K562 (cell line): Measurements from ENCODE around the gene VHLL. TPM values are rescaled to one million over a fixed set of nuclear protein-coding genes. Genes with fewer than 3 reads are reported as not detected.
A peak's percentile ranks its signal among the peaks of the same experiment; 100 is the strongest.

Experiments used
- ARHGAP35 ChIP-seq: fragments of 450-650 bp; IDR thresholded peaks from 2 replicates; pipeline ENCODE4 v1.6.1; 2018; ENCODE audit not compliant: partially characterized antibody
- CHD7 ChIP-seq: fragments of 200-600 bp; sonication (generic); IDR thresholded peaks from one replicate; pipeline ENCODE4 v1.6.1; 2012; ENCODE audit warnings: mild to moderate bottlenecking, low read depth, low read length, inconsistent platforms
- DPF2 ChIP-seq: fragments of 450-650 bp; IDR thresholded peaks from 2 replicates; pipeline ENCODE4 v1.6.1; 2016
- FOXA3 ChIP-seq, 2 experiments: fragments of 450-650 bp in 1 of 2; sonication (generic) in 1 of 2; formaldehyde crosslinking; IDR thresholded peaks in 1 of 2; conservative IDR thresholded peaks in 1 of 2; 2 replicates each; pipeline versions ENCODE4 v1.4.0 to v1.8.0; 2020 to 2022; ENCODE audit warnings: mild to moderate bottlenecking in 2 of 2, missing genetic modification reagents in 1 of 2
- HMBOX1 ChIP-seq: sonication (generic); IDR thresholded peaks from 2 replicates; pipeline ENCODE4 v1.6.1; 2016
- JUNB ChIP-seq: fragments of 450-650 bp; formaldehyde crosslinking; conservative IDR thresholded peaks from 2 replicates; pipeline ENCODE4 v1.4.0; 2020; ENCODE audit warnings: mild to moderate bottlenecking
- MNT ChIP-seq, 2 experiments: fragments of 450-650 bp; conservative IDR thresholded peaks; 2 replicates each; pipeline ENCODE4 v1.6.1; 2017; ENCODE audit warnings: mild to moderate bottlenecking in 2 of 2, moderate library complexity in 2 of 2
- MYC ChIP-seq, 2 experiments: fragments of 250-450 bp in 1 of 2; sonication (Bioruptor Pico) in 1 of 2; IDR thresholded peaks; 2 replicates each; pipeline versions ENCODE4 v1.5.1 to v1.6.1; 2012 to 2021; ENCODE audit warnings: low read depth in 2 of 2, borderline replicate concordance in 1 of 2, improper control_type of control experiment in 1 of 2, low read length in 1 of 2, mild to moderate bottlenecking in 1 of 2, moderate library complexity in 1 of 2
- NFRKB ChIP-seq: fragments of 450-650 bp; IDR thresholded peaks from 2 replicates; pipeline ENCODE4 v1.6.1; 2016; ENCODE audit warnings: low read depth
- RBM34 ChIP-seq: fragments of 200-400 bp; formaldehyde crosslinking; IDR thresholded peaks from 2 replicates; pipeline ENCODE4 v1.6.1; 2018; ENCODE audit warnings: low read length, borderline replicate concordance; ENCODE audit not compliant: insufficient read depth
- SAP30 ChIP-seq: fragments of 200-600 bp; sonication (generic); IDR thresholded peaks from 2 replicates; pipeline ENCODE4 v1.6.1; 2012; ENCODE audit warnings: borderline replicate concordance, low read depth, mild to moderate bottlenecking, moderate library complexity, low read length, control low read depth, inconsistent platforms; ENCODE audit not compliant: insufficient read depth, poor library complexity, severe bottlenecking
- TAF9B ChIP-seq: fragments of 450-650 bp; IDR thresholded peaks from 2 replicates; pipeline ENCODE4 v1.6.1; 2018; ENCODE audit warnings: mild to moderate bottlenecking; ENCODE audit not compliant: partially characterized antibody
- ZEB2 ChIP-seq: fragments of 450-650 bp; IDR thresholded peaks from 2 replicates; pipeline ENCODE4 v1.6.1; 2016
- ZNF584 ChIP-seq: fragments of 200-800 bp; sonication (Bioruptor generic); IDR thresholded peaks from 2 replicates; pipeline ENCODE4 v1.6.1; 2016; ENCODE audit warnings: low read depth, mild to moderate bottlenecking, missing genetic modification characterization, missing compliant biosample characterization
- polyA plus RNA-seq, 8 experiments: library from polyadenylated mRNA; depleted of rRNA in 4 of 8; stranded (reverse) in 5 of 8; unstranded in 3 of 8; fragments of >200 nt; fragmentation: Nextera tagmentation in 2 of 8; fragmentation: Illumina TruSeq in 1 of 8; extraction: Ambion mirVana in 2 of 8; extraction: Trizol in 1 of 8; gene quantifications; 2 replicates each; pipeline versions ENCODE4 v1.2.1 to v1.2.3, GENCODE V29; 2011 to 2014; ENCODE audit warnings: inconsistent platforms in 1 of 8, missing spikeins in 1 of 8
- total RNA-seq, 7 experiments: library from RNA; depleted of rRNA in 6 of 7; stranded (reverse); fragments of >200 nt in 6 of 7; fragmentation: Illumina TruSeq in 2 of 7; extraction: Trizol in 2 of 7; gene quantifications; 2 replicates each; pipeline versions ENCODE4 v1.2.1 to v1.2.3, GENCODE V29; 2011 to 2021; ENCODE audit warnings: low replicate concordance in 1 of 7

Gene VHLL
- total and polyA plus RNA-seq, 9 of the 15 experiments (the other 6 are each of a cell fraction or from before 2014, with no cell fraction given) = not detected

GRCh38 chr1:156281281-156281680 lies 17.8 kb downstream of the VHLL start (continued):
- TF ChIP-seq ZNF584 (CRISPR knock-in tag) = no peak
- TF ChIP-seq FOXA3 (CRISPR knock-in tag; conservative IDR thresholded peaks at IDR 0.05 in 1 of 2, IDR thresholded peaks at IDR 0.05 in 1 of 2) = no peak
- peak; percentile 95 for TF ChIP-seq SAP30
- TF ChIP-seq ZEB2 = no peak
- peak; percentile 69 for TF ChIP-seq TAF9B
- no peak for TF ChIP-seq ARHGAP35
- no peak for TF ChIP-seq HMBOX1
- TF ChIP-seq MNT (conservative IDR thresholded peaks at IDR 0.05) = peak; percentile 99
- no peak for TF ChIP-seq RBM34
- TF ChIP-seq CHD7 = no peak
- no peak for TF ChIP-seq NFRKB
- TF ChIP-seq MYC (IDR thresholded peaks at IDR 0.05; ENCODE audit: low read depth, low read length) = peak; percentile 74
- no peak for TF ChIP-seq MYC (CRISPR knock-in tag; IDR thresholded peaks at IDR 0.05; ENCODE audit: borderline replicate concordance, low read depth)
- peak; percentile 25; the same call in 1 of the 2 replicates for TF ChIP-seq DPF2
- TF ChIP-seq JUNB (CRISPR knock-in tag) = no peak
